ENCODE results near the gene CD86. TPM values are rescaled to one million over a fixed set of nuclear protein-coding genes. Genes with fewer than 3 reads are reported as not detected.
A peak's percentile ranks its signal among the peaks of the same experiment; 100 is the strongest.

CD86 gene
- total RNA-seq, 1 donor from 2014 or later: not detected

DNA sequence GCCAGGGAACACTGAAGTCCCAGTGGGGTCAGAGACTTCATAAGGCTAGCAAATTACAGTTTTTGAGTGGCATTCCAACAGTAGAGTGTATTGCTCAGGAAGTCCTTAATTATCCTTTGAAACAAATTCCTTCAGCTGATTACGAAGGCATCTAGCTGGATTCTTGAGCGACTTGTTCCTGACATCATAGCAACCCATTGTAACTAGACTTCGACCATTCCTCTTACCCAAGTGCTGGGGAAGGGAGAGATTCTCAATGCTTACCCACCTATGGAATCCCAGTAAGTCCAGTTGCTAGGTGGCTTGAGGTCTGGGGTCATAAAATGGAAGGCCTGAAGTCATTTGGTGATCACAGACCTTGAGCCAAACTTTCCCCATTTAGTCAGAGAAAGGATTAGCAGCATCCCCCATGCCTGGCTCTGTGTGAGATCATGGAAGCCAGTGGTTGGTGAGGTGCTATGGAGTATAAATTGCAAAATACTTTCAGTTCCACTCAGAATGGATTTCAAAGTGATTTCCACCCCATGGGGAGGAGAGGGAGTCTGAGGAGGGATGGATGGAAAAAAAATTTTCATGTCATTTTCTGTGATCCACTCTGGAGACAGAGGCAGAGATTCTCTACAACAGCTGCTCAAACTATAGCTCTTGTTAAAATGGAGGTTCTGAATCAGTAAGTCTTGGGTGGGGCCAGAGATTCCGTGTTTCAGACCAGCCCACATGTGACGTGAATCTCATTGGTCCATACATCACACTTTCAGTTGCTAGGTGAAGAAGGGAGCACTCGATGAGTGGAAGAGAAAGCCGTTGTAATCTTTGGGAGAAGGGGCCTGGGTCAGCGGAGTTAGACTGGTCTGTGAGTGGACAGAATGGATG, 45.7 kb downstream of the CD86 start:
- no peak for DNase-seq (ENCODE audit: low read depth, low spot score)
- no peak overlapping the region for H3K4me3 Mint-ChIP-seq
- no peaks in the 10 kb centered on the region for H3K36me3 Mint-ChIP-seq (ENCODE audit: low read depth)
- H3K4me1 Mint-ChIP-seq: peaks cover 2% of the 10 kb centered on the region
- H3K9me3 Mint-ChIP-seq: no peaks in the 10 kb centered on the region
- H3K27me3 Mint-ChIP-seq (ENCODE audit: low read depth): no peaks in the 10 kb centered on the region
- TF ChIP-seq, protein P1, sequence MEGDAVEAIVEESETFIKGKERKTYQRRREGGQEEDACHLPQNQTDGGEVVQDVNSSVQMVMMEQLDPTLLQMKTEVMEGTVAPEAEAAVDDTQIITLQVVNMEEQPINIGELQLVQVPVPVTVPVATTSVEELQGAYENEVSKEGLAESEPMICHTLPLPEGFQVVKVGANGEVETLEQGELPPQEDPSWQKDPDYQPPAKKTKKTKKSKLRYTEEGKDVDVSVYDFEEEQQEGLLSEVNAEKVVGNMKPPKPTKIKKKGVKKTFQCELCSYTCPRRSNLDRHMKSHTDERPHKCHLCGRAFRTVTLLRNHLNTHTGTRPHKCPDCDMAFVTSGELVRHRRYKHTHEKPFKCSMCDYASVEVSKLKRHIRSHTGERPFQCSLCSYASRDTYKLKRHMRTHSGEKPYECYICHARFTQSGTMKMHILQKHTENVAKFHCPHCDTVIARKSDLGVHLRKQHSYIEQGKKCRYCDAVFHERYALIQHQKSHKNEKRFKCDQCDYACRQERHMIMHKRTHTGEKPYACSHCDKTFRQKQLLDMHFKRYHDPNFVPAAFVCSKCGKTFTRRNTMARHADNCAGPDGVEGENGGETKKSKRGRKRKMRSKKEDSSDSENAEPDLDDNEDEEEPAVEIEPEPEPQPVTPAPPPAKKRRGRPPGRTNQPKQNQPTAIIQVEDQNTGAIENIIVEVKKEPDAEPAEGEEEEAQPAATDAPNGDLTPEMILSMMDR (conservative IDR thresholded peaks at IDR 0.05): no peak
- peak overlapping the region; percentile 86 for H3K27ac Mint-ChIP-seq (ENCODE audit: unreplicated experiment)

- H3K27ac Mint-ChIP-seq (ENCODE audit: unreplicated experiment): no peak overlapping the region
- no peak for DNase-seq (ENCODE audit: low read depth, low spot score)
Observed at GRCh38 chr3:122101646-122102045, 46.5 kb downstream of the CD86 start.

GRCh38 chr3:122102191-122102935, 47.2 kb downstream of the CD86 start:
- Mint-ChIP-seq H3K27me3 (ENCODE audit: low read depth) (no peaks in the 10 kb centered on the region), H3K4me1 (peaks cover 4% of the 10 kb centered on the region), H3K27ac (ENCODE audit: unreplicated experiment) (no peak overlapping the region), H3K36me3 (ENCODE audit: low read depth) (no peaks in the 10 kb centered on the region), H3K9me3 (no peaks in the 10 kb centered on the region), H3K4me3 (no peak overlapping the region)
- DNase-seq (ENCODE audit: low read depth, low spot score): no peak
- TF ChIP-seq, protein P1 (conservative IDR thresholded peaks at IDR 0.05): no peak

More at GRCh38 chr3:122101646-122102045, 46.5 kb downstream of the CD86 start:
- no peaks in the 10 kb centered on the region for H3K36me3 Mint-ChIP-seq (ENCODE audit: low read depth)
- no peak overlapping the region for H3K4me3 Mint-ChIP-seq
- peaks cover 4% of the 10 kb centered on the region for H3K4me1 Mint-ChIP-seq
- TF ChIP-seq, protein P1 (conservative IDR thresholded peaks at IDR 0.05): peak; percentile 77
- H3K27me3 Mint-ChIP-seq (ENCODE audit: low read depth): no peaks in the 10 kb centered on the region
- no peaks in the 10 kb centered on the region for H3K9me3 Mint-ChIP-seq

DNA sequence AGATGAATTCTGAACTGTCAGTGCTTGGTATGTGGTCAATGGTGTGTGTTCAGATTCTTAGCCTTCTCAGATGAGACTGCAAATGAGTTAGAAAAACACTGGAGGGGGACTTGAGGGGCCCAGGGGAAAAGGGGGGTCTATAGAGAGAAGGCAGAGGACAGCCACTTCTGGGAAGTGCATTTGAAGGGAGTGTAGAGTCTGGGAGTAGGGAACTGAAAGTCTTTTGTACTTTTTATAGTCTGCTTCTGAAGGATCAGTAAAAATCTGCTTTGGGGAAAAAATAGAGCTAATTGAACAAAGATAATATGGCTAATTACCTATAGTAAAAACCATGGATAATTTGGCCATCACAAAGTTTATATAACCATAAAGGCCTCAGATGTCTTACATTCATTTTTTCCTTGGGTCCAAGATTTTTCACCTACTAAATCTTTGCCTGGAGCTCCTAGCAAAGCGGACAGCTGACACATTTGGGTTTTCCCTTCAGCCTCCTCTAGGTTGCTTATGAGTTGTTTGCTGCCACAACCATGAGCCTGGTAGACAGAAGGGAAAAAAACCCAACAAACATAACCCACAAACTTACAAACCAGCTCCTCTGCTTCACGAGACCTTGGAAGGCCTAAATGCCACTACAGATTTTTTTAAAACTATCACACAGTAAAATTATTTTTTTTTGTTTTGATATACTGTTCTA, 48.8 kb downstream of the CD86 start:
- no peak overlapping the region for H3K4me3 Mint-ChIP-seq
- TF ChIP-seq, protein P1 (conservative IDR thresholded peaks at IDR 0.05): no peak
- no peak overlapping the region for H3K27ac Mint-ChIP-seq (ENCODE audit: unreplicated experiment)
- no peaks in the 10 kb centered on the region for H3K36me3 Mint-ChIP-seq (ENCODE audit: low read depth)
- H3K27me3 Mint-ChIP-seq (ENCODE audit: low read depth): no peaks in the 10 kb centered on the region
- no peak for DNase-seq (ENCODE audit: low read depth, low spot score)
- peaks cover 4% of the 10 kb centered on the region for H3K4me1 Mint-ChIP-seq
- H3K9me3 Mint-ChIP-seq: no peaks in the 10 kb centered on the region

GRCh38 chr3:122104515-122105194, 49.5 kb downstream of the CD86 start:
- H3K27me3 Mint-ChIP-seq (ENCODE audit: low read depth): no peaks in the 10 kb centered on the region

More at GRCh38 chr3:122104515-122105194, 49.5 kb downstream of the CD86 start:
- TF ChIP-seq, protein P1 (conservative IDR thresholded peaks at IDR 0.05): no peak
- DNase-seq (ENCODE audit: low read depth, low spot score): no peak
- no peak overlapping the region for H3K4me3 Mint-ChIP-seq
- H3K4me1 Mint-ChIP-seq: peaks cover 4% of the 10 kb centered on the region
- no peaks in the 10 kb centered on the region for H3K36me3 Mint-ChIP-seq (ENCODE audit: low read depth)
- H3K27ac Mint-ChIP-seq (ENCODE audit: unreplicated experiment): no peak overlapping the region
- H3K9me3 Mint-ChIP-seq: no peaks in the 10 kb centered on the region
